ENCODE data around the gene TRABD2B.

Gene TRABD2B

GRCh38 chr1:47788761-47789160, 208.4 kb downstream of the TRABD2B start:
- DNase-seq = no peak

DNA sequence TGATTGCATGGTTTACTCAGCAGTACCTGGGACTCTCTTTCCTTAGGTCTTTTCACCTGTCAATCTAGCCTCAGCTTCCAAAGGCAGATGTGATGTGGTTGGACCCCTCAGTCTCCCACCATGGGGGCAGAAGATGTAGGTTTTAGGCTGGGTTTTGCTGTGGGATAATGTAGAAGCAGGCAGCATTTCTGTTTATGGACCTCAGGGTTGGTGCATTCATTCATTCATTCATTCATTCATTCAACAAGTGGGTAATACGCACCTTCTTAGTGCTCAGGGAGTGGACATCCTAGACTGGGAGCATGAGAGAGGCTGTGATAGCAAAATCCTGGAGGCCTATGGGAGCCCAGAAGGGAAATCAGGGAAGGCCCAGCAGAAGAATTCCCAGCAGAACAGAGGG, 209.6 kb downstream of the TRABD2B start:
- no peak for DNase-seq

DNA sequence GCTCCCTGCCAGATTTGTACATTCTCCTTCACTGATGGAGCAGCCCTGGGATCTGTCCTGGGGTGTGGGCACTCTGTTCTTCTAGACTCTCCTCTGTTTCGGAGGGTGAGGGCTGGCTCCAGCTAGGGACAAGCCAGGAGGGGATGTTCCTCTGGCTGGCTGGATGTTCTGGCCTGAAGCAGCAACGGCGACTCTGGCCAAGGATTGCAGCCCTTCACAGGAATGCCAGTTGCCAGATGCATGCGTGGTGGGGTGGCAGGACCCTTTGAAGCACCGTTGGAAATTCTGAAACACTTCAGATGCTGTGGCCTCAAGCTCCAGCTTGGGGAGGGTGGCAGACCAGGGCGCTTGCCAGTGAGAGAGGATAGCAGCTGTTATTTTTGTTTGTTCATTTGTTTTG, 210.9 kb downstream of the TRABD2B start:
- no peak for DNase-seq

- no peak for DNase-seq
Observed at GRCh38 chr1:47785561-47786271, 211.5 kb downstream of the TRABD2B start.

DNA sequence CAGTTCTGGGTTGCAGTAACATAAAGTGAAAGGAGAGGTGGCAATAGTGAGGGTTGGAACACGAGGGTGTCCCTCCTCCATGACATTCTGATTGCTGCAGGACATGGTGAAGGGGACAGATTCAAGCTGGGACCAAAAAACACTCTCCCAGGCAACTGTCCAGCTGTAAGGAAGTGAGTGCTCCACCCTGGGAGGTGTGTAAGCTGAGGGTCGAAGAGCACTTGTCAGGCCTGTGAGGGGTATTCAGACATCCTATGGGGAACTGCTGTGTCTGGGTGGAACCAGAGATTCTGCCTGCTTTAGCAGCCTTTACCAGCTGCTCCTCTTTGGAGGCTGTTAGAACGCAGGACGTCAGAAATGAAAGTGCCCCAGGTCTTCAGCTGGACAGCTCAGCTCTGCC, 212.1 kb downstream of the TRABD2B start:
- no peak for DNase-seq

DNA sequence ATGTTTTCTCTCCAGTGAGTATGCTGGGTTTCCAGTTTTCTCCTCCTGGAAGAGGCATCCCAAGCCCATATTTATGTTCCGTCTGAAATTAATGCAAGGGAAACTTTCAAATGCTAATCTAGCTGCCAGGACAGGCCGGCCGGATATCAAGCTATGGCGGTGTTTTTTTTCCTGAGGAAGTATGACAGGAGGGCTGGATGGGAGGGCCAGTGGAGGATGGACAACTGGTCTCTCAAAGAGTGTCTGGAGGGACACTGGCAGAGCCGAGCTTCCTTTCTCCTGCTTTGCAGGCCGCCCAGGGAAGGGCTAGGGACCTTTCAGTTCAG, 212.7 kb downstream of the TRABD2B start:
- DNase-seq = no peak

- no peak for DNase-seq
Observed at GRCh38 chr1:47783638-47784496, 213.3 kb downstream of the TRABD2B start.

- DNase-seq = no peak
Observed at GRCh38 chr1:47782414-47783166, 214.6 kb downstream of the TRABD2B start.

GRCh38 chr1:47781171-47781959, 215.8 kb downstream of the TRABD2B start:
- no peak for DNase-seq

GRCh38 chr1:47780469-47780995, 216.7 kb downstream of the TRABD2B start:
- no peak for DNase-seq

- no peak for DNase-seq
Observed at GRCh38 chr1:47779613-47780012, 217.6 kb downstream of the TRABD2B start.

DNA sequence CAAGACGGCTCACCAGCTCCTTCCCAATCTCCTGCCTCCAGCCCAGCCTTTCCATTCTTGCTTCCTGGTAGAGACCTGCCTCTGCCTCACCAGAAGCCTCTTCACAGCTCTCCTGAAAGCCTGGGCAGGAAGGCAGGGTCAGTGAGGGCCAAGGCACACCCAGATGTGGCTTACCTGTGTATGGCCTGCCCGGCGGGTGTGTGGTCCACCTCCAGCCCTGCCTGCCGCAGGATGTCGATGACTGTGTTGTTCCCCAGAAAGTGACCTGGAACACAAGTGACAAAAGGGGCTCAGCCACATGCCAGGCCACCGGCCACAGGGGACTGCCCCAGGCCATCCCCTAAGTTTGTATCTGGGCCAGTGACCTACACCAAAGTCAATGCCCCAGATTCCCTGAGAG, 218.9 kb downstream of the TRABD2B start:
- DNase-seq = no peak

- no peak for DNase-seq
Observed at GRCh38 chr1:47777322-47777721, 219.9 kb downstream of the TRABD2B start.

- DNase-seq = no peak
Observed at GRCh38 chr1:47776667-47777131, 220.5 kb downstream of the TRABD2B start.

GRCh38 chr1:47774986-47775834, 222.0 kb downstream of the TRABD2B start:
- no peak for DNase-seq

DNA sequence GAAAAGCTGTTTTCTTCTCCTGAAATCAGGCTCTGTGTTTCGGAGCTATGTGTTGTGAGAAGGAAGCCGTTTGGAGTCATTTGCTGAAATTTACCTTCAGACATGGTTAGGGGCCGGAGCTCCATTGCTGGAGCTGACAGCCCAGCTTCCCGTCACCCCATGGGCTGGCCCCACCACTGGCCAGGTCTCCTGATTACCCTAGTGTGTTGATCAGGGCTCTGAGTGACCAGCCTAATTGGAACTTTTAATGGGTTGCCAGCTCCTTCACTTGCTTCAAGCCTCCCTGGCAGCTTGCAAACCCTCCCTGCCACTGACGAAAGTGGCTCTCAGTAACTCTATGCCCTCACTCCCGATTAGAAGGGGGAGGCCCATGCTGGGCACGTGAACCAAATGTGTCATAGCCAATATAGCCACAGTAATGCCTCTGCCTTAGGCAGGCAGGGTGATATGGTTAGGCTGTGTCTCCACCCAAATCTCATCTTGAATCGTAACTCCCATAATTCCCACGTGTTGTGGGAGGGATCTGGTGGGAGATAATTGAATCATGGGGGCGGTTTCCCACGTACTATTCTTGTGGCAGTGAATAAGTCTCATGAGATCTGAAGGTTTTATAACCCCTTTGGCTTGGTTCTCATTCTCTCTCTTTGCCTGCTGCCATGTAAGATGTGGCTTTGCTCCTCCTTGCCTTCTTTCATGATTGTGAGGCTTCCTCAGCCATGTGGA, 224.1 kb downstream of the TRABD2B start:
- no peak for DNase-seq

- no peak for DNase-seq
Observed at GRCh38 chr1:47772281-47772680, 224.9 kb downstream of the TRABD2B start.

DNA sequence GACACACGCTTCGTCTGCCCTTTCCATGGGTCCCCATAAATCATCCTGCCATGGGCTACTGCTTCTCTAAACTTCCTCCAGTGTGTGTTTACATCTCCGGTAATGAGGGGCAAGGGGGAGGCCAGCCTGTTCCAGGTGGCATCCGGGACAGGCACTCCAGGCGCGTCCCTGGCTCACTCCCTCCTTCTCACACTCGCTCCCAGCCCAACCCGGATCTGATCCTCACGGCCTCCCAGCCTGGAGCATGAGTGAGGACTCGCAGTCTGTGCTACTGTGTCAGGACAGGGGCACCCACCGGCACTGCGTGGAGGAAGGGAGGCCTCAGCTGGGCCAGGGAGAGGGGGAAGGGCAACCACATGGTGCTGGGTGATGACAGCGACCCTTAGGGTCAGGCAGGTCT, 225.4 kb downstream of the TRABD2B start:
- no peak for DNase-seq

DNA sequence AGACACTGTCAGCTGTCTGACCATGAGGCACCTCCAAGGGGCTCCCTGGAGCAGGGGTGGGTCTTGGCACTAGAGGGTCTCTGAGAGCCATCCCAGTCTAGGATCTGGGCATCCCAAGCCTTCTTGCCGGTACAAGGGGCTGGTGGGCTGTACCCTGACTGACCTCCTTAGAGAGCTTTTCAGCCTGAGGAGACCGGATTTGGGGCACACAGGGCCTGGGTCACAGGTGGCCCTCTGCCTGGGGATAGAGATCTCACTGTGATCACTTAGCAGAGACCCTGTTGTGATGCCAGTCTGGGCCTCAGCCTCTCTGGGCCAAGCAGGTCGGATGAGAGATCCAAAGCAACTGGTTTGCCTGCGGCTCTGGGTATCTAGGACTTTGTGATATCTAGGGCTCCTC, 227.2 kb downstream of the TRABD2B start:
- DNase-seq = no peak

DNA sequence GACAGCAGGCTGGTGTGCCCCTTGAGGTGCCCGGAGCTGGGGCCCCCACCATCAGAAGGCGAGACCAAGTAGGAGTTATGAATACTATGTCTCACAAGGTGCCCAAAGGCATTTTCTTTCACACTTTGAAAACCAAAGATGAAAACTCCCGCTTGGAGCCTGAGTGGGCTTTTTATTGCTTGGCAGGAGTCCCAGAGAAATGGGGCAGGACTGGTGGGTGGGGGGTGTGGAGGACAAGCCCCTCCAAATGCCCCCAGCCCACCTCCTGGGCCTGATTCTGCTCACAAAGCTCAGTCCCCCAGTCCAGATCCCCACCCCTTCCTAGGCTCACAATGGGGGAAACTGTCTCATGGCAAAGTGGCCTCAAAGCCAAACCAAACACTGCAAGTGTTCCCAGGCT, 227.9 kb downstream of the TRABD2B start:
- no peak for DNase-seq

- DNase-seq = no peak
Observed at GRCh38 chr1:47767741-47768100, 229.5 kb downstream of the TRABD2B start.

Measured in activated CD8-positive, alpha-beta memory T cell treated with anti-CD3 and anti-CD28 coated beads, Interleukin-2, amount 50 U/mL, for 48 hours (primary cell).